Muscle layer of colon (tissue), 2 donors: ENCODE measurements around the gene TULP4.
"Not testable (repeated sequence)": the region's sequence is repeated elsewhere in the genome, so short reads cannot be mapped to it uniquely, and the experiment has no call there.

Source experiments
- H3K27ac ChIP-seq: one replicate; pipeline ENCODE4 v1.7.0; 2013; ENCODE audit warnings: low read depth, mild to moderate bottlenecking, low read length, moderate library complexity
- H3K27me3 ChIP-seq, 2 donors: one replicate each; pipeline ENCODE4 v1.7.0; 2013; ENCODE audit warnings: low read length in 2 of 2, mild to moderate bottlenecking in 2 of 2; ENCODE audit not compliant: insufficient read depth in 2 of 2, control insufficient read depth in 1 of 2
- H3K36me3 ChIP-seq: one replicate; pipeline ENCODE4 v1.7.0; 2013; ENCODE audit warnings: mild to moderate bottlenecking, low read length; ENCODE audit not compliant: insufficient read depth
- H3K4me1 ChIP-seq: one replicate; pipeline ENCODE4 v1.7.0; 2013; ENCODE audit warnings: mild to moderate bottlenecking, low read length; ENCODE audit not compliant: insufficient read depth
- H3K4me3 ChIP-seq, 2 donors: one replicate each; pipeline ENCODE4 v1.7.0; 2013; ENCODE audit warnings: low read length in 2 of 2, low read depth in 1 of 2, mild to moderate bottlenecking in 1 of 2, moderate library complexity in 1 of 2
- H3K9ac ChIP-seq: one replicate; pipeline ENCODE4 v1.7.0; 2013; ENCODE audit warnings: low read length
- H3K9me3 ChIP-seq: one replicate; pipeline ENCODE4 v1.7.0; 2013; ENCODE audit warnings: mild to moderate bottlenecking, low read length
- donor health status: abdominal sarcoma.
- donor health status: Adenocarcinoma of cecum.

TULP4 gene

GRCh38 chr6:158465257-158465656, 153.0 kb downstream of the TULP4 start:
- Histone ChIP-seq H3K4me3 (no peak overlapping the region), H3K36me3 (peaks cover 4% of the 10 kb centered on the region), H3K9ac (no peak overlapping the region), H3K9me3 (no peaks in the 10 kb centered on the region), H3K4me1 (no peaks in the 10 kb centered on the region), H3K27me3 (no peaks in the 10 kb centered on the region), H3K27ac (no peak overlapping the region)

GRCh38 chr6:158465747-158466146, 153.5 kb downstream of the TULP4 start:
- H3K27ac ChIP-seq, result no peak overlapping the region

GRCh38 chr6:158467923-158468322, 155.7 kb downstream of the TULP4 start:
- H3K4me1 ChIP-seq, result no peaks in the 10 kb centered on the region

More at GRCh38 chr6:158465747-158466146, 153.5 kb downstream of the TULP4 start:
- Histone ChIP-seq H3K4me3 (no peak overlapping the region), H3K9me3 (no peaks in the 10 kb centered on the region), H3K4me1 (no peaks in the 10 kb centered on the region), H3K27me3 (no peaks in the 10 kb centered on the region), H3K36me3 (peaks cover 7% of the 10 kb centered on the region), H3K9ac (no peak overlapping the region)

GRCh38 chr6:158468666-158469065, 156.4 kb downstream of the TULP4 start:
- H3K27me3 ChIP-seq, result no peaks in the 10 kb centered on the region
- no peaks in the 10 kb centered on the region for H3K4me1 ChIP-seq
- no peak overlapping the region for H3K4me3 ChIP-seq
- H3K27ac ChIP-seq, result no peak overlapping the region
- peaks cover 9% of the 10 kb centered on the region for H3K36me3 ChIP-seq
- no peaks in the 10 kb centered on the region for H3K9me3 ChIP-seq
- no peak overlapping the region for H3K9ac ChIP-seq

More at GRCh38 chr6:158467923-158468322, 155.7 kb downstream of the TULP4 start:
- no peaks in the 10 kb centered on the region for H3K9me3 ChIP-seq
- H3K9ac ChIP-seq, result no peak overlapping the region
- peaks cover 9% of the 10 kb centered on the region for H3K36me3 ChIP-seq
- H3K4me3 ChIP-seq, result no peak overlapping the region
- H3K27me3 ChIP-seq, result no peaks in the 10 kb centered on the region
- no peak overlapping the region for H3K27ac ChIP-seq

GRCh38 chr6:158470023-158470422, 157.8 kb downstream of the TULP4 start:
- not testable (repeated sequence) for H3K9me3 ChIP-seq, H3K4me3 ChIP-seq, H3K27me3 ChIP-seq, H3K4me1 ChIP-seq, H3K9ac ChIP-seq, H3K36me3 ChIP-seq, H3K27ac ChIP-seq

- no peak overlapping the region for H3K9ac ChIP-seq
- H3K4me3 ChIP-seq, result no peak overlapping the region
- no peaks in the 10 kb centered on the region for H3K9me3 ChIP-seq
- H3K36me3 ChIP-seq, result peaks cover 5% of the 10 kb centered on the region
- no peaks in the 10 kb centered on the region for H3K4me1 ChIP-seq
- H3K27ac ChIP-seq, result no peak overlapping the region
- no peaks in the 10 kb centered on the region for H3K27me3 ChIP-seq
Measured at GRCh38 chr6:158471339-158471738, 159.1 kb downstream of the TULP4 start.

- H3K4me3 ChIP-seq, result no peak overlapping the region
- H3K36me3 ChIP-seq, result peaks cover 5% of the 10 kb centered on the region
- no peaks in the 10 kb centered on the region for H3K9me3 ChIP-seq
- H3K4me1 ChIP-seq, result no peaks in the 10 kb centered on the region
- no peak overlapping the region for H3K9ac ChIP-seq
- H3K27ac ChIP-seq, result no peak overlapping the region
- no peaks in the 10 kb centered on the region for H3K27me3 ChIP-seq
Measured at GRCh38 chr6:158472447-158472846, 160.2 kb downstream of the TULP4 start.

GRCh38 chr6:158474961-158475343, 162.7 kb downstream of the TULP4 start:
- H3K4me1 ChIP-seq, result no peaks in the 10 kb centered on the region
- no peaks in the 10 kb centered on the region for H3K9me3 ChIP-seq
- H3K9ac ChIP-seq, result no peak overlapping the region
- H3K27ac ChIP-seq, result no peak overlapping the region
- no peaks in the 10 kb centered on the region for H3K27me3 ChIP-seq
- H3K36me3 ChIP-seq, result peaks cover 6% of the 10 kb centered on the region
- no peak overlapping the region for H3K4me3 ChIP-seq

- Histone ChIP-seq H3K9ac (no peak overlapping the region), H3K9me3 (no peaks in the 10 kb centered on the region), H3K27me3 (no peaks in the 10 kb centered on the region), H3K4me1 (no peaks in the 10 kb centered on the region), H3K4me3 (no peak overlapping the region), H3K27ac (no peak overlapping the region), H3K36me3 (peaks cover 11% of the 10 kb centered on the region)
Measured at GRCh38 chr6:158475344-158476302, 163.4 kb downstream of the TULP4 start.

GRCh38 chr6:158476389-158476788, 164.1 kb downstream of the TULP4 start:
- H3K36me3 ChIP-seq, result peaks cover 16% of the 10 kb centered on the region

GRCh38 chr6:158477722-158478121, 165.5 kb downstream of the TULP4 start:
- H3K27me3 ChIP-seq, H3K9ac ChIP-seq: not testable (repeated sequence)
- H3K36me3 ChIP-seq, result peaks cover 22% of the 10 kb centered on the region

More at GRCh38 chr6:158476389-158476788, 164.1 kb downstream of the TULP4 start:
- Histone ChIP-seq H3K4me3 (no peak overlapping the region), H3K27ac (no peak overlapping the region), H3K9ac (no peak overlapping the region), H3K27me3 (no peaks in the 10 kb centered on the region), H3K9me3 (no peaks in the 10 kb centered on the region), H3K4me1 (no peaks in the 10 kb centered on the region)

GRCh38 chr6:158480989-158481388, 168.7 kb downstream of the TULP4 start:
- Histone ChIP-seq H3K4me1 (no peaks in the 10 kb centered on the region), H3K36me3 (peaks cover 22% of the 10 kb centered on the region), H3K9me3 (no peaks in the 10 kb centered on the region), H3K9ac (no peak overlapping the region), H3K4me3 (no peak overlapping the region), H3K27me3 (no peaks in the 10 kb centered on the region), H3K27ac (no peak overlapping the region)

More at GRCh38 chr6:158477722-158478121, 165.5 kb downstream of the TULP4 start:
- not testable (repeated sequence) for H3K27ac ChIP-seq, H3K4me3 ChIP-seq, H3K4me1 ChIP-seq, H3K9me3 ChIP-seq
